Ishikawa (cell line): ENCODE data around the gene RRAD.

ENCODE experiments used
- CEBPB ChIP-seq: IDR thresholded peaks from 2 replicates; pipeline ENCODE4 v1.6.1; 2012
- CREB1 ChIP-seq: IDR thresholded peaks from 2 replicates; pipeline ENCODE4 v1.6.1; 2012; ENCODE audit warnings: low read depth
- EGR1 ChIP-seq: IDR thresholded peaks from 2 replicates; pipeline ENCODE4 v1.6.1; 2012
- EP300 ChIP-seq: IDR thresholded peaks from 2 replicates; pipeline ENCODE4 v1.6.1; 2012; ENCODE audit warnings: borderline replicate concordance
- FOXM1 ChIP-seq: IDR thresholded peaks from 2 replicates; pipeline ENCODE4 v1.6.1; 2012; ENCODE audit warnings: low read depth, borderline replicate concordance
- NFIC ChIP-seq: IDR thresholded peaks from 2 replicates; pipeline ENCODE4 v1.6.1; 2012
- RAD21 ChIP-seq: IDR thresholded peaks from 2 replicates; pipeline ENCODE4 v1.6.1; 2012; ENCODE audit warnings: low read depth
- TAF1 ChIP-seq: IDR thresholded peaks from 2 replicates; pipeline ENCODE4 v1.6.1; 2012; ENCODE audit warnings: low read depth, mild to moderate bottlenecking
- TCF12 ChIP-seq: IDR thresholded peaks from 2 replicates; pipeline ENCODE4 v1.6.1; 2012; ENCODE audit warnings: low read depth
- TEAD4 ChIP-seq: IDR thresholded peaks from 2 replicates; pipeline ENCODE4 v1.6.1; 2012
- YY1 ChIP-seq: IDR thresholded peaks from 2 replicates; pipeline ENCODE4 v1.6.1; 2012; ENCODE audit warnings: low read depth
- ZBTB7A ChIP-seq: IDR thresholded peaks from 2 replicates; pipeline ENCODE4 v1.6.1; 2012; ENCODE audit warnings: low read depth
- TF ChIP-seq, protein P1 (sequence below): IDR thresholded peaks from 2 replicates; pipeline ENCODE4 v1.6.1; 2012; ENCODE audit warnings: low read depth, mild to moderate bottlenecking
- TF ChIP-seq, protein P2 (sequence below): IDR thresholded peaks from 2 replicates; pipeline ENCODE4 v1.6.1; 2012
- TF ChIP-seq, protein P3 (sequence below): IDR thresholded peaks from 2 replicates; pipeline ENCODE4 v1.6.1; 2012

The RRAD gene

DNA sequence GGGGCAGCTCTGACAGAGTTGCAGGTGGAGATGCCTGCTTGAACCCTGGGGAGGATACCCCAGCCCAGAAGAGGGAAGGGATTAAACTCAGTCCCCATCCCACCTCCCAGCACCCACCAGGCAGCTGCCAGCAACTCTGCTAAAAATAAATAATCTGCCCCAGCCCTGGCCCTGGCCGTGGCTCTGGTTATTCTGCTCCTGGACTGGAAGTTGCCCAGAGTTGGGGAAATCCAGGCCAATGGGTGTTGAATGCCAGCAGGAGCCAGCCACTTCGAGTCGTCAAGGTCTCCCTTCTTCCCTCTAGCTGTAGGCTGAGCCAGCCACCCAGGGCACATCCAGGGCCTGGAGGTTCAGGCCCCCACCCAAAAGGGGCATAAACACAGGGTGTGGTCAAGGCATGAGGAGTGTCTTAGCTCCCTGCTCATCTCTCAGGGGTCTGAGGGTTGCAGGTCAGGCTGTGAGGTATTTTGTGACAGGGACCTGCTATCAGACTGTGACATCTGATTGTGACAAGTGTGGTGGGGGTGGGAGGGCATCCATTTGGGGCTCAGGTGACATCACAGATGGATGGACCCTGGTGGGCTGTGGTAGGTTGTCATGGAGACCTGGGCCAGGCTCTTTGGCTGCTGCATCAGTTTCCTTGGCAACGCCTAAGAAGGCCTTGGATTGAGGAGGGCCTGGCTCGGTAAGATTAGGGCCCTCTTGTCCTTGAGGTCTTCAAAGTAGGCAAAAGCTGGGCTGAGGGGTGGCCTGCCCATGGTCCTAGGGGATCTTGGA is 1.0 kb upstream of the RRAD start:
- TF ChIP-seq TEAD4, result no peak
- TF ChIP-seq, protein P1, sequence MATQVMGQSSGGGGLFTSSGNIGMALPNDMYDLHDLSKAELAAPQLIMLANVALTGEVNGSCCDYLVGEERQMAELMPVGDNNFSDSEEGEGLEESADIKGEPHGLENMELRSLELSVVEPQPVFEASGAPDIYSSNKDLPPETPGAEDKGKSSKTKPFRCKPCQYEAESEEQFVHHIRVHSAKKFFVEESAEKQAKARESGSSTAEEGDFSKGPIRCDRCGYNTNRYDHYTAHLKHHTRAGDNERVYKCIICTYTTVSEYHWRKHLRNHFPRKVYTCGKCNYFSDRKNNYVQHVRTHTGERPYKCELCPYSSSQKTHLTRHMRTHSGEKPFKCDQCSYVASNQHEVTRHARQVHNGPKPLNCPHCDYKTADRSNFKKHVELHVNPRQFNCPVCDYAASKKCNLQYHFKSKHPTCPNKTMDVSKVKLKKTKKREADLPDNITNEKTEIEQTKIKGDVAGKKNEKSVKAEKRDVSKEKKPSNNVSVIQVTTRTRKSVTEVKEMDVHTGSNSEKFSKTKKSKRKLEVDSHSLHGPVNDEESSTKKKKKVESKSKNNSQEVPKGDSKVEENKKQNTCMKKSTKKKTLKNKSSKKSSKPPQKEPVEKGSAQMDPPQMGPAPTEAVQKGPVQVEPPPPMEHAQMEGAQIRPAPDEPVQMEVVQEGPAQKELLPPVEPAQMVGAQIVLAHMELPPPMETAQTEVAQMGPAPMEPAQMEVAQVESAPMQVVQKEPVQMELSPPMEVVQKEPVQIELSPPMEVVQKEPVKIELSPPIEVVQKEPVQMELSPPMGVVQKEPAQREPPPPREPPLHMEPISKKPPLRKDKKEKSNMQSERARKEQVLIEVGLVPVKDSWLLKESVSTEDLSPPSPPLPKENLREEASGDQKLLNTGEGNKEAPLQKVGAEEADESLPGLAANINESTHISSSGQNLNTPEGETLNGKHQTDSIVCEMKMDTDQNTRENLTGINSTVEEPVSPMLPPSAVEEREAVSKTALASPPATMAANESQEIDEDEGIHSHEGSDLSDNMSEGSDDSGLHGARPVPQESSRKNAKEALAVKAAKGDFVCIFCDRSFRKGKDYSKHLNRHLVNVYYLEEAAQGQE, result no peak
- TF ChIP-seq NFIC, result no peak
- TF ChIP-seq ZBTB7A, result no peak
- TF ChIP-seq, protein P2, sequence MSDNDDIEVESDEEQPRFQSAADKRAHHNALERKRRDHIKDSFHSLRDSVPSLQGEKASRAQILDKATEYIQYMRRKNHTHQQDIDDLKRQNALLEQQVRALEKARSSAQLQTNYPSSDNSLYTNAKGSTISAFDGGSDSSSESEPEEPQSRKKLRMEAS, result no peak
- TF ChIP-seq EGR1, result no peak
- TF ChIP-seq EP300, result no peak
- no peak for TF ChIP-seq TCF12
- no peak for TF ChIP-seq YY1
- TF ChIP-seq, protein P3, sequence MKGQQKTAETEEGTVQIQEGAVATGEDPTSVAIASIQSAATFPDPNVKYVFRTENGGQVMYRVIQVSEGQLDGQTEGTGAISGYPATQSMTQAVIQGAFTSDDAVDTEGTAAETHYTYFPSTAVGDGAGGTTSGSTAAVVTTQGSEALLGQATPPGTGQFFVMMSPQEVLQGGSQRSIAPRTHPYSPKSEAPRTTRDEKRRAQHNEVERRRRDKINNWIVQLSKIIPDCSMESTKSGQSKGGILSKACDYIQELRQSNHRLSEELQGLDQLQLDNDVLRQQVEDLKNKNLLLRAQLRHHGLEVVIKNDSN, result no peak
- no peak for TF ChIP-seq RAD21
- no peak for TF ChIP-seq CEBPB
- TF ChIP-seq FOXM1, result no peak
- TF ChIP-seq TAF1, result no peak

DNA sequence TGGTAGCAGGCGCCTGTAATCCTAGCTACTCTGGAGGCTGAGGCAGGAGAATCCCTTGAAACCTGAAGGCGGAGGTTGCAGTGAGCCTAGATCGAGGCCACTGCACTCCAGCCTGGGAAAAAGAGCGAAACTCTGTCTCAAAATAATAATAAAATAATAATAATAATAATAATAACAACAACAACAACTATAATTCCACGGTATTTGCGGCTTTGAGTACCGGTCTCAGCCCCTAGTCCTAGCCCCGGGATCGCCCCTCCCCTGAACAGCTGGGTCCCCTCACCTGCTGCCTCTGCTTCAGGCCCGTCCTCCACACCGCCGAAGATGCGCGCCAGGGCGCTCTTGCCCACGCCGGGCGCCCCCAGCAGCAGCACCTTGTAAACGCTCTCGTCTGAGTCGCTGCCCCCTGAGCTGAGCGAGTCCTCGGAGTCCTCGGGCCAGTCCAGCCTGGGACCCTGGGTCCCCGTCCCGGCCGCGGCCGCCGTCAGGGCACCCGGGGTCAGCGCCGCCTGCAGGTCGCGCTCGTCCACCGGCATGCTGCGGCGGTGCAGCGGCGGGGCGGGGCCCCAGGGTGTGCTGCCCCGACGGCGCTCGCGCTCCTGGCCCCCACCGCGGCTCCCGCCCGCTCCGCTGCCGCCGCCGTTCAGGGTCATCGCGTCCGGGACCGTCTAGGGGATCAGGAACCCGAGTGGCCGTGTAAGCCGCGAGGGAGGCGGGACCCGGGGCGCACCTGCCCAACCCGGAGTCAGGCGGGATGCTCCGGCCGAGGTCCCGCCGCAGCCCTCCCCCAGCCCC is 611 bp downstream of the RRAD start:
- TF ChIP-seq CREB1, result no peak
- no peak for TF ChIP-seq EGR1
- TF ChIP-seq TEAD4, result no peak
- TF ChIP-seq RAD21, result no peak; the same call in 1 of the 2 replicates
- TF ChIP-seq, protein P3, result no peak
- TF ChIP-seq YY1, result no peak
- TF ChIP-seq FOXM1, result no peak
- TF ChIP-seq TCF12, result no peak
- no peak for TF ChIP-seq TAF1
- no peak for TF ChIP-seq NFIC
- no peak for TF ChIP-seq ZBTB7A
- TF ChIP-seq CEBPB, result no peak
- TF ChIP-seq, protein P1, result no peak
- no peak for TF ChIP-seq EP300

DNA sequence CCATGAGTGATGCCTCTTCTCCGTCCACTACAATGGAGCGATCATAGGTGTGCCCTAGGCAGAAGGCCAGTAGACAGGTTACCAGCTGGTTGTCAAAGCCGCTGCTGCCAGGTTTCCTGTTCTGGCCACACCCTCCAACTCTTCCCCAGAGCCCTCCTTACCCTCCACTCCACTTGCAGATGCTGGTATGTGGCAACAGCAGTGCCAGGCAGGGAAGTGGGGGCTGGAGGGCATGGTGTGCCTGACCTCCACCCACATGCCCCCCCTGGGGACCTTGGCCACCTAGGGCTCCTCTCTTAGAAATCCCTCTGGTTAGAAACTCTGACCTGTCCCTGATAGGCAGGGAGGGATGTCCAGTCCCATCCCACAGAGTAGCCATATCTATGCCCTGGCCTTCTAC is 1.5 kb downstream of the RRAD start:
- TF ChIP-seq, protein P1, result no peak
- no peak for TF ChIP-seq FOXM1
- TF ChIP-seq YY1, result no peak
- TF ChIP-seq, protein P2, result no peak
- no peak for TF ChIP-seq RAD21
- TF ChIP-seq CREB1, result no peak
- no peak for TF ChIP-seq NFIC
- no peak for TF ChIP-seq TEAD4
- no peak for TF ChIP-seq EP300
- TF ChIP-seq TAF1, result no peak
- TF ChIP-seq EGR1, result no peak
- TF ChIP-seq ZBTB7A, result no peak
- TF ChIP-seq, protein P3, result no peak
- TF ChIP-seq CEBPB, result no peak
- TF ChIP-seq TCF12, result no peak
